Activated T-helper 17 cell treated with anti-CD3 and anti-CD28 coated beads, Interleukin-2, amount 50 U/mL, for 72 hours (primary cell): ENCODE data around the gene BICDL1. TPM values are rescaled to one million over a fixed set of nuclear protein-coding genes. Genes with fewer than 3 reads are reported as not detected.

Experiments used
- ATAC-seq: fragments of 150-1000 bp; cut with Tn5 transposase; replicated peaks from 2 replicates; pipeline ENCODE4 v1.10.0; 2021; ENCODE audit warnings: mild to moderate bottlenecking, moderate library complexity
- H3K27ac Mint-ChIP-seq: one replicate; pipeline ENCODE4 v1.8.0; 2022; ENCODE audit warnings: mixed read lengths
- H3K27me3 Mint-ChIP-seq: one replicate; pipeline ENCODE4 v1.8.0; 2022; ENCODE audit warnings: mixed read lengths
- H3K36me3 Mint-ChIP-seq: one replicate; pipeline ENCODE4 v1.8.0; 2022; ENCODE audit warnings: low read depth, mild to moderate bottlenecking, mixed read lengths
- H3K4me1 Mint-ChIP-seq: one replicate; pipeline ENCODE4 v1.8.0; 2022; ENCODE audit warnings: mixed read lengths
- H3K4me3 Mint-ChIP-seq: one replicate; pipeline ENCODE4 v1.8.0; 2022; ENCODE audit warnings: mild to moderate bottlenecking, mixed read lengths
- H3K9me3 Mint-ChIP-seq: one replicate; pipeline ENCODE4 v1.8.0; 2022; ENCODE audit warnings: mixed read lengths
- total RNA-seq, 2 donors: library from RNA; stranded (reverse); gene quantifications; one replicate each; pipeline ENCODE4 v1.2.3, GENCODE V29; 2022

BICDL1 gene
- total RNA-seq, 2 donors from 2014 or later = 36.9 to 91.6 TPM

GRCh38 chr12:120071493-120072020, 82.5 kb downstream of the BICDL1 start:
- Mint-ChIP-seq H3K27ac (no peak overlapping the region), H3K36me3 (peaks cover 100% of the 10 kb centered on the region), H3K9me3 (no peaks in the 10 kb centered on the region), H3K27me3 (no peaks in the 10 kb centered on the region), H3K4me1 (no peaks in the 10 kb centered on the region), H3K4me3 (no peak overlapping the region)
- no peak for ATAC-seq

DNA sequence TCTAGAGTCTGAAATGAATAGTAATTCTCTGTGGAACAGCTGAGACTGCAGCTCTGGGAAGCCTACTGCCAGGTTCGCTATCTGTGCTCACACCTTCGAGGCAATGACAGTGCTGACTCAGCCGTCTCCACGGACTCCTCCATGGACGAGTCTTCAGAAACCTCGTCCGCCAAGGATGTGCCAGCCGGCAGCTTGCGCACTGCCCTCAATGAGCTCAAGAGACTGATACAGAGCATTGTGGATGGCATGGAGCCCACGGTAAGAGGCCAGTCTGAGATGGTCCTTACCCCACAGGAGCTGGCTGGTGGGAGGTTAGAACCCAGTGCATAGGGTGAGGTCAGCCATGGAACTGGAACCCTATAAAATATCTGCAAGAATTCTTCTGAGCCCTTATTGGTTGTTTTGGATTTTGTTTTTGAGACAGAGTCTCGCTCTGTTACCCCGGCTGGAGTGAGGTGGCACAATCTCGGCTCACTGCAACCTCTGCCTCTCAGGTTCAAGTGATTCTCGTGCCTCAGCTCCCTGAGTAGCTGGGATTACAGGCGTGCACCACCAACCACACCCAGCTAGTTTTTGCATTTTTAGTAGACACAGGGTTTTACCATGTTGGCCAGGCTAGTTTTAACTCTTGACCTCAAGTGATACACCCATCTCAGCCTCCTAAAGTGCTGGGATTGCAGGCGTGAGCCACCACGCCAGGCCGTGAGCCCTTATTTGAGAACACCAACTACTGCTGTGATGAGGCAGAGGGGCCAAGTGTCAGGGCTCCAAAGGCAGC, 83.6 kb downstream of the BICDL1 start:
- Mint-ChIP-seq H3K4me3 (no peak overlapping the region), H3K4me1 (no peaks in the 10 kb centered on the region), H3K27ac (peak overlapping the region; percentile 34), H3K9me3 (no peaks in the 10 kb centered on the region), H3K27me3 (no peaks in the 10 kb centered on the region), H3K36me3 (peaks cover 99% of the 10 kb centered on the region)
- ATAC-seq = no peak

- Mint-ChIP-seq H3K4me3 (no peak overlapping the region), H3K36me3 (peaks cover 94% of the 10 kb centered on the region), H3K4me1 (peaks cover 6% of the 10 kb centered on the region), H3K27me3 (no peaks in the 10 kb centered on the region), H3K9me3 (no peaks in the 10 kb centered on the region), H3K27ac (peak overlapping the region; percentile 66)
- no peak for ATAC-seq
Measured at GRCh38 chr12:120075034-120075616, 86.1 kb downstream of the BICDL1 start.

DNA sequence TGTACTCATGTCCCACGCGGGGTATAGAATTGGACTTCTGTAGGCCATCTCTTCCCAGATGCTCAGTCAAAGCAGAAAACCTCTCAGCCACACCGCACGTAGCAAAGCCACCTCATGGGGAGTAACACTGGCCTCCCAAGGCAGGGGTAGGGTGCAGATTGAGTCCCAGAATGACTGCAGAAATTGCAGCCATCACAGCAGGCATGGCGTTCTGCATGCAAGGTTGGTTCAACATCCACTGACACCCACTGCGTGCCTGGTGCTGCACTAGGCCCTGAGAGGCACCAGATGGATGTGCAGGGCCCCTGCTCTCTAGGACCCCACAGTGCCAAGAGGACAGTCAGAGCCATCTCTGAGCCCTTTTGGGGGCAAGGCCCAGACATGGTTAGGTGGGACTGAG, 87.6 kb downstream of the BICDL1 start:
- ATAC-seq = no peak
- peaks cover 6% of the 10 kb centered on the region for H3K4me1 Mint-ChIP-seq
- H3K36me3 Mint-ChIP-seq = peaks cover 94% of the 10 kb centered on the region
- no peak overlapping the region for H3K27ac Mint-ChIP-seq
- no peaks in the 10 kb centered on the region for H3K9me3 Mint-ChIP-seq
- no peak overlapping the region for H3K4me3 Mint-ChIP-seq
- H3K27me3 Mint-ChIP-seq = no peaks in the 10 kb centered on the region

- no peaks in the 10 kb centered on the region for H3K9me3 Mint-ChIP-seq
- peaks cover 6% of the 10 kb centered on the region for H3K4me1 Mint-ChIP-seq
- no peaks in the 10 kb centered on the region for H3K27me3 Mint-ChIP-seq
- no peak overlapping the region for H3K27ac Mint-ChIP-seq
- no peak overlapping the region for H3K4me3 Mint-ChIP-seq
- no peak for ATAC-seq
- H3K36me3 Mint-ChIP-seq = peaks cover 94% of the 10 kb centered on the region
Measured at GRCh38 chr12:120077260-120077659, 88.2 kb downstream of the BICDL1 start.

- no peak for ATAC-seq
- Mint-ChIP-seq H3K27me3 (no peaks in the 10 kb centered on the region), H3K9me3 (no peaks in the 10 kb centered on the region), H3K27ac (peak overlapping the region; percentile 41), H3K36me3 (peaks cover 94% of the 10 kb centered on the region), H3K4me3 (no peak overlapping the region), H3K4me1 (peaks cover 6% of the 10 kb centered on the region)
Measured at GRCh38 chr12:120078868-120079267, 89.8 kb downstream of the BICDL1 start.

- Mint-ChIP-seq H3K4me3 (no peak overlapping the region), H3K27me3 (no peaks in the 10 kb centered on the region), H3K27ac (peak overlapping the region; percentile 41), H3K36me3 (peaks cover 94% of the 10 kb centered on the region), H3K4me1 (peaks cover 7% of the 10 kb centered on the region), H3K9me3 (no peaks in the 10 kb centered on the region)
- ATAC-seq = no peak
Measured at GRCh38 chr12:120079411-120080400, 90.7 kb downstream of the BICDL1 start.

- Mint-ChIP-seq H3K27me3 (no peaks in the 10 kb centered on the region), H3K36me3 (peaks cover 94% of the 10 kb centered on the region), H3K9me3 (no peaks in the 10 kb centered on the region), H3K4me3 (no peak overlapping the region), H3K4me1 (peaks cover 12% of the 10 kb centered on the region), H3K27ac (peak overlapping the region; percentile 58)
- no peak for ATAC-seq
Measured at GRCh38 chr12:120081641-120082040, 92.6 kb downstream of the BICDL1 start.

GRCh38 chr12:120085920-120086645, 97.0 kb downstream of the BICDL1 start:
- Mint-ChIP-seq H3K27me3 (no peaks in the 10 kb centered on the region), H3K36me3 (peaks cover 98% of the 10 kb centered on the region), H3K4me3 (peak overlapping the region; percentile 69), H3K4me1 (peaks cover 20% of the 10 kb centered on the region), H3K9me3 (no peaks in the 10 kb centered on the region), H3K27ac (peak overlapping the region; percentile 89)
- no peak for ATAC-seq

DNA sequence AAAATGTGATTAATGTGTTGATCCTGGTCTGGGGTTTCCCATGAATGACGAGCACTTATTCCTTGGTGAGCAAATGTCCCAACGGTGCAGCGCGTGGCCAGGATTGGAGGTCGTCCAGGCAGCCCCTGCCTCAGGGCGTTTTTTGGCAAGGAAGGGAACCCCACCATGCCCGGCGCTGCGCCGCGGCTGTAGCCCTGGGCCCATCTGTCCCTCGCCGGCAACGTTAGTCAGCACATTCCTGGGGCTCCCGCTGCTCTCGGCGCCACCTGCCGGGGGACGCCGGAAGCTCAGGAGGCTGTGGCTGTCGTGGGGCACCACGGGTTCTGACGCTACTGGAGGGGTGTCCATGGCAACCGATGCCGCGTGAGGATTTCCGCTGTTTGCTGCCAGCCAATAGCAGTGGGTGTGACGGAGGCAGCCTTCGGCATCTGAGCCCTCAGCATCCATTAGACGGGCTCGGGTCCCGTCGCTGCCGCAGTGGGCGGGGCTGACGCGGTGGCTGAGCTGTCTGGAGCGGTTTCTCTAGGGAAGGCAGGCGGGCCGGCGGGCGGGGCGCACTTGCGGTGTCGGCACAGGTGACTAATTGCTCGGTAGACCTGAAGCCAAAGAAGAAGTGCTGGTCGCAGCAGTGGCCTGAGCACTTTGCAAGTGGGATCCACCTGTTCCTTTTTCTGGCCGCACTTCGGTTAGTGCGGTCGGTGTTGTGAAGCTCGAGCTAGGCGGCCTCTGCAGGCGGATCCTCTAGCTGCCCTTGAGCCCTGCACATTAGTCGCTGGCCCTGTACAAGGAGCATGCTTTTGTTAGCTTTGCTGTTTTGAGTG, 98.0 kb downstream of the BICDL1 start:
- no peaks in the 10 kb centered on the region for H3K27me3 Mint-ChIP-seq
- peaks cover 20% of the 10 kb centered on the region for H3K4me1 Mint-ChIP-seq
- peaks cover 98% of the 10 kb centered on the region for H3K36me3 Mint-ChIP-seq
- peak; percentile 97 for ATAC-seq
- peak overlapping the region; percentile 69 for H3K4me3 Mint-ChIP-seq
- H3K27ac Mint-ChIP-seq = peak overlapping the region; percentile 80
- H3K9me3 Mint-ChIP-seq = no peaks in the 10 kb centered on the region

GRCh38 chr12:120089105-120089504, 100.1 kb downstream of the BICDL1 start:
- no peak for ATAC-seq
- H3K4me1 Mint-ChIP-seq = peaks cover 20% of the 10 kb centered on the region
- peaks cover 88% of the 10 kb centered on the region for H3K36me3 Mint-ChIP-seq
- H3K27me3 Mint-ChIP-seq = no peaks in the 10 kb centered on the region
- H3K27ac Mint-ChIP-seq = peak overlapping the region; percentile 66
- H3K4me3 Mint-ChIP-seq = no peak overlapping the region
- no peaks in the 10 kb centered on the region for H3K9me3 Mint-ChIP-seq

DNA sequence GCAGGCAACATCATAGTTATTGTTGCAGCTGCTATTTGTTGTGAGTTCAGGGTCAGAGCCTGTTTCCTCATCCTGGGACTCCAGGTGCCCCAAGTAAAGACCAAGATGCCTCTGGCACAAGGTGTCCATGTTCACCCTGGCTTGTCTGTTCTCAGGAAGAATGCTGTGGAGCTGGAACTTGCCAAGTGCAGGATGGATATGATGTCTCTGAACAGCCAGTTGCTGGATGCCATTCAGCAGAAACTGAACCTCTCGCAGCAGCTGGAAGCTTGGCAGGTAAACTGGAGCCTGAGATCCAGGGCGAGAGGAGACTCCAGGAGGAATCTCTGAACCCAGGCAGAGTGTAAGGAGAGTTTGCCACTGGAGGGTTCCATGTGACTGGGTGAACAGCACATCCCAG, 100.8 kb downstream of the BICDL1 start:
- no peaks in the 10 kb centered on the region for H3K27me3 Mint-ChIP-seq
- H3K4me3 Mint-ChIP-seq = no peak overlapping the region
- H3K9me3 Mint-ChIP-seq = no peaks in the 10 kb centered on the region
- no peak for ATAC-seq
- H3K27ac Mint-ChIP-seq = no peak overlapping the region
- H3K36me3 Mint-ChIP-seq = peaks cover 84% of the 10 kb centered on the region
- peaks cover 17% of the 10 kb centered on the region for H3K4me1 Mint-ChIP-seq

- Mint-ChIP-seq H3K36me3 (peaks cover 84% of the 10 kb centered on the region), H3K4me1 (peaks cover 14% of the 10 kb centered on the region), H3K9me3 (no peaks in the 10 kb centered on the region), H3K27ac (no peak overlapping the region), H3K27me3 (no peaks in the 10 kb centered on the region), H3K4me3 (no peak overlapping the region)
- ATAC-seq = no peak
Measured at GRCh38 chr12:120090206-120090605, 101.2 kb downstream of the BICDL1 start.
